AG20443 (cell line): Measurements from ENCODE around the gene GDF11.
A peak's percentile ranks its signal among the peaks of the same experiment; 100 is the strongest.

Experiments
- DNase-seq: peaks from one replicate; pipeline ENCODE4 v3.0.0; 2012; ENCODE audit warnings: low spot score, mixed read lengths

GDF11 gene

GRCh38 chr12:55707219-55707671 is 35.7 kb upstream of the GDF11 start:
- peak; percentile 46 for DNase-seq

- peak; percentile 78 for DNase-seq
Observed at GRCh38 chr12:55707841-55708694, 34.9 kb upstream of the GDF11 start, which contains the start of gene ITGA7. Gene ITGA7 (minus strand): TSS chr12:55707904. CDS start chr12:55707682, 222 bp downstream.

GRCh38 chr12:55708695-55709233 is 34.2 kb upstream of the GDF11 start:
- DNase-seq, result no peak

GRCh38 chr12:55711786-55712553 is 31.0 kb upstream of the GDF11 start:
- DNase-seq, result no peak

- DNase-seq, result no peak
Observed at GRCh38 chr12:55712700-55713415, 30.1 kb upstream of the GDF11 start.

GRCh38 chr12:55713721-55714120 is 29.2 kb upstream of the GDF11 start:
- DNase-seq, result peak; percentile 81

GRCh38 chr12:55715169-55715764 is 27.7 kb upstream of the GDF11 start:
- no peak for DNase-seq

- peak; percentile 92 for DNase-seq
Observed at GRCh38 chr12:55715833-55716581, 26.9 kb upstream of the GDF11 start, which contains the start of gene BLOC1S1. Gene BLOC1S1 (plus strand): TSS chr12:55716046. CDS start chr12:55716052, 6 bp downstream.

GRCh38 chr12:55716582-55716957 is 26.4 kb upstream of the GDF11 start:
- DNase-seq, result no peak

GRCh38 chr12:55717011-55718007 is 25.6 kb upstream of the GDF11 start:
- no peak for DNase-seq

- no peak for DNase-seq
Observed at GRCh38 chr12:55718015-55718414, 24.9 kb upstream of the GDF11 start.

- no peak for DNase-seq
Observed at GRCh38 chr12:55718624-55719275, 24.2 kb upstream of the GDF11 start.

GRCh38 chr12:55719371-55719770 is 23.6 kb upstream of the GDF11 start:
- no peak for DNase-seq

GRCh38 chr12:55720071-55720564 is 22.8 kb upstream of the GDF11 start, which contains the start of gene RDH5:
Gene RDH5 (plus strand): TSS chr12:55720393. CDS start chr12:55721185, 792 bp downstream.
- DNase-seq, result peak; percentile 78

- peak; percentile 84 for DNase-seq
Observed at GRCh38 chr12:55720894-55721444, 22.0 kb upstream of the GDF11 start.

- no peak for DNase-seq
Observed at GRCh38 chr12:55721601-55722213, 21.2 kb upstream of the GDF11 start.

GRCh38 chr12:55722948-55723347 is 20.0 kb upstream of the GDF11 start:
- no peak for DNase-seq
